KOPT-K1 (cell line): ENCODE data around the gene CEACAM5.
"Not testable (repeated sequence)": the region's sequence is repeated elsewhere in the genome, so short reads cannot be mapped to it uniquely, and the experiment has no call there.

Experiments used
- H3K27ac ChIP-seq: fragments of 200-600 bp; sonication (generic); 2 replicates; pipeline ENCODE4 v1.5.1; 2016; ENCODE audit warnings: antibody characterized with exemption, mild to moderate bottlenecking, low read depth, low read length; ENCODE audit not compliant: poor library complexity, severe bottlenecking
- H3K36me3 ChIP-seq: fragments of 200-600 bp; sonication (generic); 2 replicates; pipeline ENCODE4 v1.5.1; 2017; ENCODE audit warnings: antibody characterized with exemption, mild to moderate bottlenecking, low read length, moderate library complexity; ENCODE audit not compliant: insufficient read depth
- H3K9me3 ChIP-seq: fragments of 200-600 bp; sonication (generic); 2 replicates; pipeline ENCODE4 v1.5.1; 2017; ENCODE audit warnings: antibody characterized with exemption, low read length, mild to moderate bottlenecking; ENCODE audit not compliant: insufficient read depth, poor library complexity, severe bottlenecking

Gene CEACAM5

DNA sequence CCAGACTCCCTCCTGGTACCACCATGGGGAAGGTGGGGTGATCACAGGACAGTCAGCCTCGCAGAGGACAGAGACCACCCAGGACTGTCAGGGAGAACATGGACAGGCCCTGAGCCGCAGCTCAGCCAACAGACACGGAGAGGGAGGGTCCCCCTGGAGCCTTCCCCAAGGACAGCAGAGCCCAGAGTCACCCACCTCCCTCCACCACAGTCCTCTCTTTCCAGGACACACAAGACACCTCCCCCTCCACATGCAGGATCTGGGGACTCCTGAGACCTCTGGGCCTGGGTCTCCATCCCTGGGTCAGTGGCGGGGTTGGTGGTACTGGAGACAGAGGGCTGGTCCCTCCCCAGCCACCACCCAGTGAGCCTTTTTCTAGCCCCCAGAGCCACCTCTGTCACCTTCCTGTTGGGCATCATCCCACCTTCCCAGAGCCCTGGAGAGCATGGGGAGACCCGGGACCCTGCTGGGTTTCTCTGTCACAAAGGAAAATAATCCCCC lies 505 bp upstream of the CEACAM5 start:
- H3K36me3 ChIP-seq: no peaks in the 10 kb centered on the region
- no peaks in the 10 kb centered on the region for H3K9me3 ChIP-seq
- no peak overlapping the region for H3K27ac ChIP-seq

DNA sequence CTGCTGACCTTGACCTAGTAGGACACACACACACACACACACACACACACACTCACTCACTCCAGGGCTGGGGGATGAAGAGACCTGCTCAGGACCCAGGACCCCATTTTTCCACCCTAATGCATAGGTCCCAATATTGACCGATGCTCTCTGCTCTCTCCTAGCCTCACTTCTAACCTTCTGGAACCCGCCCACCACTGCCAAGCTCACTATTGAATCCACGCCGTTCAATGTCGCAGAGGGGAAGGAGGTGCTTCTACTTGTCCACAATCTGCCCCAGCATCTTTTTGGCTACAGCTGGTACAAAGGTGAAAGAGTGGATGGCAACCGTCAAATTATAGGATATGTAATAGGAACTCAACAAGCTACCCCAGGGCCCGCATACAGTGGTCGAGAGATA lies 1.1 kb downstream of the CEACAM5 start:
- H3K9me3 ChIP-seq, H3K36me3 ChIP-seq, H3K27ac ChIP-seq: not testable (repeated sequence)

DNA sequence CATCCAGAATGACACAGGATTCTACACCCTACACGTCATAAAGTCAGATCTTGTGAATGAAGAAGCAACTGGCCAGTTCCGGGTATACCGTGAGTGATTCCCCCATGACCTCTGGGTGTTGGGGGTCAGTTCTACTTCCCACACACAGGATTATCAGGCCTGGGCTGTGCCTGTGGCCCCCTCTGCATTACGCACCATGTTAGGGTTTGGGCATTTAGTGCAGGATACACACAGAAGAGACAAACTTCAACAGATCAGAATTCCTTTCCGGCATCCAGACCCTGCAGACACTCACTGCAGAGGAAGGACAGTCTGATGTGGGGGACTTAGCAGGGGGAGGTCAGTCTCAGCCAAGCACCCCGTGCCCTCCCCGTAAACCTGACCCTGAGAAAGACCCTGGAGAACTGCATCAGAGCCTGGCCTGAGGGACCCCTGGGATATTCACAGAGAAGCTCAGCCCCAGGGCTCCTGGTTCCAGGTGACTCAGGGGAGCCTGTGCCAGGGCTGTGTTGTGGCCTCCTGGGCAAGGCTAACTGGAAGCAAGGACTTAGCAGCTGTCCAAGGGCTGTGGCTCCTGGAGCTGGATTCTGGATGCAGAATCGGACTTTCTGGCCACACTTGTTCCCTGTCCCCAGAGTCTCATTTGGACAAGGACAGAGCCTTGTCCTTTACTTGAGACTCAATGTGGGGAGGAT lies 1.7 kb downstream of the CEACAM5 start:
- Histone ChIP-seq H3K27ac (no peak overlapping the region), H3K36me3 (no peaks in the 10 kb centered on the region)

DNA sequence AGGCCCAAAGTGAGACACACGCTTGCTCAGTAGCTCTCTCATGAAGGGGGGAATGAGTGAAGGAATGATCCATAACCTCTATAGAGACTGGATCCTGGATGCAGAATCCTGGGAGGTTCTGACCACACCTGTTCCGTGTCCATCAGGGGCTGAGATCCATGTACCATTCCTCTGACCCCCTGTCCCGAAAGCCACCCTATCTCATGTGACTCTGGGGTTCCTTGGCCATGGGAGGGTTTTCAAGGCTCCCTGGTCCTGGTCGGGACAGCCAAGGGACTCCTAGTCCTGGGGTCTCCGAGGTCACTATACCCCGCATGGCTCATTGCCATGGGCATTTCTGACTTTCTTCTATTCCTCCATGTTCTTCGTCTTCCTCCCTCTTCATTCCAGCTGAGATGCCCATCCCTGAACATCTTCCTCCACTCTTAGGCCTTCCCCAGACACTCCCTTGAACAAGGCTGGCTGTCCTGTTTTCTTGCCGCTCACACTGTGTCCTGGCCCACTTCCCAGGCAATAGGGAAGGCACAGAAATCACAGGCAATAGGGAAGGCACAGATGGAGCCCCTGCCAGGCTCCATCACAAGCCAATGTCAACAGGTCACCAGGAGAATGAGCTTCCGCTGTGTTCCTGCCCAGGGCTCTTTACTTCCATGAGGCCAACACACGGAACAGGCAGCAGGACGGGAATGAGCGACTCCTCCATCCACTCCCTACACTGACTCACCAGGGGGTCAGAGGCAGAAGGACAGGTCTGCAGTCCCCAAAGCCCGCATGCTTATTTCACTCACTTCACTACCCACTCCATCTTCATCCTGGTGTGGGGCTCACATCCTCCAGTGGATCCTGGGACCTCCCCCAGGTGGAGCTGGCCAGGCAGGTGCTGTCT lies 3.2 kb downstream of the CEACAM5 start:
- no peaks in the 10 kb centered on the region for H3K9me3 ChIP-seq
- H3K36me3 ChIP-seq: no peaks in the 10 kb centered on the region
- no peak overlapping the region for H3K27ac ChIP-seq

More for the DNA sequence above, 1.7 kb downstream of the CEACAM5 start:
- no peaks in the 10 kb centered on the region for H3K9me3 ChIP-seq

DNA sequence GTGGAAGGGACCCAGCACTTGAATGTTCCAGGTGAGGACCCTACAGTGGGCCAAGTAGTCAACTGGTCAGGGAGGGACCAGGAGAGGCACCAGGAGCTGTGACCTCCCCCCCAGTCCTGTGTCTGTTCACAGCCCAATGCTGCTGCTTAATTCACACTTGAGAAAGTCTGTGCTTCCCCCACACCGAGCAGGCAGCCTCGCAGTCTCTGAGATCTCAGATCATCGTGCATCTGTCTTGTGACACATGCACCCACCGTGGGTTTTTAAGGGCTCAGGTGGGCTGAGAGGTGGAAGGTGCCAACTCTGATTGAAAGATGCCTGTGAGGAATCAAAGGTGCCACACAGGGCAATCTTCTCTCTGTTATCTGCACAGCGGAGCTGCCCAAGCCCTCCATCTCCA lies 6.2 kb downstream of the CEACAM5 start:
- no peaks in the 10 kb centered on the region for H3K9me3 ChIP-seq
- H3K36me3 ChIP-seq: no peaks in the 10 kb centered on the region
- H3K27ac ChIP-seq: no peak overlapping the region

DNA sequence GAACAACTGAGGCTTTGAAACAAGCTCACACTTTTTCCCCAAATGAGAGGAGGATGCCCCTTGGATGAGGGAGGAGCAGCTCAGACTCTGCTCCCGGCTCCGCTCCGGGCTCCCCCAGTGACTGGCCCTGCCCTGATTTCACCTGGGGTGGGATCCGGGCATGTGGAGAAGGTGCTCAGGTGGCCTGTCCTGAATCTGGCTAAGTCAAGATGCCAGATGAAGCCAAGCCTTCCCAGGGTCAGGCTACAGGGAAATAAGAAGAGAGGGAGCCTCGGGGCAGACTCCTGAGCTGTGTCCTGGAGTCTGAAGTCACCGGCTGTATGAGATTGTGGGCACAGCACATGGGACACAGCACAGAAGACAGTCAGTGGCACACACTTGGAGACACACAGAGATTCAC lies 10.3 kb downstream of the CEACAM5 start:
- Histone ChIP-seq H3K27ac (no peak overlapping the region), H3K36me3 (no peaks in the 10 kb centered on the region), H3K9me3 (no peaks in the 10 kb centered on the region)

DNA sequence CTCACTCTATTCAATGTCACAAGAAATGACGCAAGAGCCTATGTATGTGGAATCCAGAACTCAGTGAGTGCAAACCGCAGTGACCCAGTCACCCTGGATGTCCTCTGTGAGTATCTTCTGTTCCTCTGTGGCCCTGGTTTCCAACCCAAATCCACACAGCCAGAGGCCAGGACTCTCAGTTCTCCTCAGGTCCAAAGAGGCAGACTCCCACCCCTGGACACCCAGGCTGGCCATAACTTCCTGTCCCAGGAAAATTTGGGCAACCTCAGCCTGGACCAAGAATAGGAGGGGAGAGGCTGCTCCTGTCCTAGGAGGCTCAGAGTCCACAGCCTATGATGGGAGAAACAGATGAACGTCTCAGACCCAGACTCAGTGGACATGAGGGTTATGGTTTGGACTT lies 11.7 kb downstream of the CEACAM5 start:
- Histone ChIP-seq H3K27ac (no peak overlapping the region), H3K36me3 (no peaks in the 10 kb centered on the region), H3K9me3 (no peaks in the 10 kb centered on the region)

DNA sequence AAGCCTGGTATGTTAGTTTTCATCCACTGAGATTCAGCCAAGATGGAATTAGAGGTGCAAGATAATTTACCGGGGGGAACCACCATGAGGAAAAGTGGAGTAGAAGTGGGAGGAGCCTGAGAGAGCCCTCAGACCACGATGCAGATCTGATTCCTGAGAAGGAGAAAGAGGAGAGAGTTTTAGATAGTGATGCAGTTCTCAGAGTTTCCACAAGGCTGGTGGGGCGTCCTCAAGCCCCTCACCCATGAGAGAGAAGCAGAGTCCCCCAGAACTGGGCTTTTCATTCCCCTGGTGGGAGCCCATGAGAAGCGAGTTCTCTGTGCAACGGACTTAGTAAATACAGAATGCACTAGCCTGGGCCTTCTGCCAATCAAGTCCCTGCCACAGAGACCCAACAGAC lies 18.1 kb downstream of the CEACAM5 start:
- no peaks in the 10 kb centered on the region for H3K9me3 ChIP-seq
- H3K27ac ChIP-seq: no peak overlapping the region
- no peaks in the 10 kb centered on the region for H3K36me3 ChIP-seq

DNA sequence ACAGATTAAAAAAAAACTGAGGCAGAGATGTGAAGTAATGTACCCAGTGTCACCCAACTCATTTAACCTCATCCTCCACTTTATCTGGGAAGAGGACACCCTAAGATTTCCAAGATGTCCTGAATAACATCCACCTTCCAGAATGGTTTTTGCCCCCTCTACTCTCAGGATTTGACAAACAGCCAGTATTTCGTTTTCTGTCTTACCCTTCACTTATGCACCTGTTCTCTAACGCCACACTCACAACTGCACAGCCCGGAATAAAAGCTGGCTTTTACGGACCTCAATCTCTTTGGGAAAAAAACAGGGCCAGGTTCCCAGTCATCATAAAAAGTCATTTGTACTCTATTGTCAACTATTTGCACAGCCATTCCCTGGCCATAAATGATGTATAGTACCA lies 25.7 kb downstream of the CEACAM5 start:
- Histone ChIP-seq H3K36me3 (no peaks in the 10 kb centered on the region), H3K9me3 (no peaks in the 10 kb centered on the region), H3K27ac (no peak overlapping the region)

DNA sequence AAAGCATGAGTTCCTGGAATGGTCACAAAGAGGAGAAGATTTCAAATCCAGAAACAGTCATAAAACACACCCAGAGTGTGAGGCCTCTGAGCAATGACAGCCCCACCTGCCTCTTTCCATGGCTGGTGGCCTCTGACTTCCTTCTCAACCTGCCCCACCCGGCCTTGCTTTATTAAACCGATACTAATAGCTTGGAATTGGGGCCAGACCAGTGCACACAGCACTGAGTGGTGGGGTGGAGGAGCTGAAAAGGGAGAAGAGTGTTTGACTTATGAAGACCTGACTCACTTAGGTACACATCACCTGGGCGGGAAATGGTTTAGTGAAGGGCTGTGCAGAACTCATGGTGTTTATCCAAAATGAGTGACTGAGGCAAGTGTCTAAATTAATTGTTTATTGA lies 26.2 kb downstream of the CEACAM5 start:
- H3K27ac ChIP-seq: no peak overlapping the region
- no peaks in the 10 kb centered on the region for H3K9me3 ChIP-seq
- H3K36me3 ChIP-seq: no peaks in the 10 kb centered on the region

DNA sequence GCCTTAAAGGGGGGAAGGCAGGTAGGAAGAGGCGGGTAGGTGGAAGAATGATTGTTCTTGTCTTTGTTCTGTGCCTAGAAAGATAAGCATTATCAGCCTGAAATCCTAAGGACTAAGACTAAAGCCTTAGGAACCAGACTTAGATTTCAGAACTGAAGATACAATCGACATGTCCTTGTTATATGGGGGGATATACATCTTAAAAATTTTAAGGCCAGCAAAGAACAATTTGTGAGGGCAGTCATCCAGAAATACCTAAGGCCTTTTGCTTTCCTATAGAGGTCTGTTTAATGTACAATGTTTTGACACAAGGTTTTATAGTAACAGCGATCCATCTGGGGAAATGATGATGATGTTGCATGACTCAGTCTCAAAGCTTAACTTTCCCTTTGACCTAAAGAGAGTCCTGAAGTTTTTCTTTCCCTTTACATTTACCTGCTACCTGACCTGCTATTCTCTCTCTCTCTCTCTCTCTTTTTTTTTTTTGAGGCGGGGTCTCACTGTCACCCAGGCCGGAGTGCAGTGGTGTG lies 26.7 kb downstream of the CEACAM5 start:
- Histone ChIP-seq H3K36me3 (no peaks in the 10 kb centered on the region), H3K27ac (no peak overlapping the region), H3K9me3 (no peaks in the 10 kb centered on the region)

DNA sequence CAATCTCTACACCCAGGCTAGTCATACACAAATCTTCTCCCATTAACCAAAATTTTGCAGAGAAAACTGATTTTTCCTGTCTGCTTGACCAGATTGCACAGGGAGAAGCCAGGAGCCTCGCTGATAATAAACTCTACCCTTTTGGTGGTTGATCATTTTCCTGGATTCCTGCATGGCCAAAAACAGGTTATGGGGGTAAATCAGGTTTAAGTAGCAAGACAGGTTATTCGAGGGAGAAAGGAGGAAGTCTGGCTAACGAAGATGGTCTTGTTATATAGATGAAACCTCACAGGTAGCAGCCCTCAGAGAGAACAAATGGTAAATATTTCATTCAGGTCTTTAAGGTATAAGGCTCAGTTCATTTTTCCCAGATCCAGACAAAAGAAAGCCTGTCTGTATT lies 30.9 kb downstream of the CEACAM5 start:
- Histone ChIP-seq H3K36me3 (no peaks in the 10 kb centered on the region), H3K27ac (no peak overlapping the region), H3K9me3 (no peaks in the 10 kb centered on the region)

DNA sequence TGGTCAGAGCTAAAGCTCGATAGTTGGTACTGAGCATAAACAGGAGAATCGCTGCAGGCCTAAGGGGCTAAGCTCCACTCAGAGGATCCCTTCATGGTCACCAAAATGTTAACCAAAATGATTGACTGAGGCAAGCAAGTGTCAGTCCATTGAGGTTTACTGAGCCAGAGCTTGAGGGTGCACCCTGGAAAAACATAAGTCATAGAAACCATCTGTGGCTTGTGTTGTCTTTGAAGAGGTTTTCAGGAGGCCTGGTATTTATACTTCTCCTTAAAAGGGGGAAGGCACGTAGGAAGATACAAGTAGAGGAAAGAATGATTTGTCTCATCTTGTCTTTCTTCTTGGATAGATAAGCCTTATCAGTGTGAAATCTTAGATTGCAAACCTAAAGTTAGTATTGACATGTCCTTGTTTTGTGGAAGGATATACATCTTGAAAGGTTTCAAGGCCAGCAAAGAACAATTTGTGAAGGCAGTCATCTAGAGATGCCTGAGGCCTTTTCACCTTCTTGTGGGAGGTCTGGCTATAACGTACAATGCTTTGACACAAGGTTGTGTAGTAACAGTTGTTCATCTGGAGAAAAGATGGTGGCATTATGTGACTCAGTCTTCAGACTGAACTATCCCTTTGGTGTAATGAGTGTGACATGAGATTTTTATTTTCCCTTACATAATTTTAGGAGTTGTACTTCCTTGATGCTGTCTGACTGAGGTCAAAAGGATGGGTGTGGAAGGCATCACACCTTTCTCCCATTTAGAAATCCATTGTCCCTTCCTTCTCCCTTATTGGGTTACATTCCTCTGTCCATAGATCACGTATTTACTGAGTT lies 32.2 kb downstream of the CEACAM5 start:
- H3K36me3 ChIP-seq: no peaks in the 10 kb centered on the region
- no peaks in the 10 kb centered on the region for H3K9me3 ChIP-seq
- no peak overlapping the region for H3K27ac ChIP-seq

DNA sequence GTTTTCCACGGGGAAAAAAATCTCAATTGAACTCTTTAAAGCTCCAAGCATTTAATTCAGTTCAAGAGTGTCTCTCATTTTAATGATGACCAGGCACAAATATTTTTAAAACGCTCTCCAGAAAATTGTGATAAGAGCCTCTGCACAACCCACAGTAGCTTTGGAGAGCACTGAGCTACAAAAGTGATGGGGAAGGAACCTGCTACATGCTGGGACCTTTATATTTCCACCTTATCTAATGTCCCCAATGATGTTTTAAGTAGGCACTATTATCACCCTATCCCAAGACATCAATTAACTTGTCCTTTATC lies 32.8 kb downstream of the CEACAM5 start:
- H3K9me3 ChIP-seq: no peaks in the 10 kb centered on the region
- H3K36me3 ChIP-seq: no peaks in the 10 kb centered on the region
- H3K27ac ChIP-seq: no peak overlapping the region

DNA sequence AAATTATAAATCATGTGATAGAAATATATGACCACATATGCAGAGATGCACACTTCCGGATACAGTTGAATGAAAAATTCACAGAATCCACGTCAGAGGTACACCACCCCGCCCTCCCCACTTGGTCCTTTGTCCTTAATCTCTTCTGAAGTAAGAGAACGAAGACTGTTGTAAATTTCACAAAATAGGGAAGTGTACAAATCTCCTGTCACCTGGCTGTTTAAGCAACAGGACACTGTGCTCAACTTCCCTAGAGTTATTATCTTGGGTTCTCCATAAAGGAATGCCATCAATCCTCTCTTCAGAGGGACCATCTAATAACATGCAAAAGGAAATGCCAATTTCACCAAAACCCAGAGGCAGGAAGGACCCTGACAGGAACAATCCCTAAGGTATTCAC lies 36.4 kb downstream of the CEACAM5 start:
- Histone ChIP-seq H3K27ac (no peak overlapping the region), H3K36me3 (no peaks in the 10 kb centered on the region), H3K9me3 (no peaks in the 10 kb centered on the region)
